Measurements from ENCODE around the gene F13A1.

F13A1 gene

GRCh38 chr6:6239598-6240581, 80.6 kb downstream of the F13A1 start:
- DNase-seq: no peak

- no peak for DNase-seq
Observed at GRCh38 chr6:6236730-6237469, 83.6 kb downstream of the F13A1 start.

GRCh38 chr6:6235786-6236185, 84.7 kb downstream of the F13A1 start:
- no peak for DNase-seq

GRCh38 chr6:6234963-6235362, 85.5 kb downstream of the F13A1 start:
- DNase-seq: no peak

- no peak for DNase-seq
Observed at GRCh38 chr6:6230286-6230685, 90.2 kb downstream of the F13A1 start.

- DNase-seq: no peak
Observed at GRCh38 chr6:6227896-6228295, 92.6 kb downstream of the F13A1 start.

- no peak for DNase-seq
Observed at GRCh38 chr6:6225885-6226529, 94.5 kb downstream of the F13A1 start.

GRCh38 chr6:6224933-6225486, 95.5 kb downstream of the F13A1 start:
- DNase-seq: no peak

GRCh38 chr6:6221787-6222535, 98.5 kb downstream of the F13A1 start:
- no peak for DNase-seq

- DNase-seq: no peak
Observed at GRCh38 chr6:6220718-6221117, 99.7 kb downstream of the F13A1 start.

GRCh38 chr6:6219716-6220115, 100.7 kb downstream of the F13A1 start:
- no peak for DNase-seq

GRCh38 chr6:6218759-6219085, 101.7 kb downstream of the F13A1 start:
- DNase-seq: no peak

GRCh38 chr6:6217855-6218758, 102.4 kb downstream of the F13A1 start:
- DNase-seq: no peak

GRCh38 chr6:6210994-6211393, 109.5 kb downstream of the F13A1 start:
- DNase-seq: no peak

- DNase-seq: no peak
Observed at GRCh38 chr6:6202886-6203285, 117.6 kb downstream of the F13A1 start.

- DNase-seq: no peak
Observed at GRCh38 chr6:6201200-6201599, 119.3 kb downstream of the F13A1 start.

GRCh38 chr6:6199678-6200077, 120.8 kb downstream of the F13A1 start:
- DNase-seq: no peak

GRCh38 chr6:6196762-6197161, 123.7 kb downstream of the F13A1 start:
- DNase-seq: no peak

GRCh38 chr6:6195080-6195479, 125.4 kb downstream of the F13A1 start:
- DNase-seq: no peak

- DNase-seq: no peak
Observed at GRCh38 chr6:6193221-6193745, 127.2 kb downstream of the F13A1 start.

GRCh38 chr6:6191909-6192308, 128.6 kb downstream of the F13A1 start:
- no peak for DNase-seq
